Fibroblast of lung (primary cell): ENCODE data around the gene SIDT2. TPM values are rescaled to one million over a fixed set of nuclear protein-coding genes. Genes with fewer than 3 reads are reported as not detected.

ENCODE experiments used
- DNase-seq, 2 donors: peaks; one replicate each; pipeline versions ENCODE4 v3.0.0 to v3.0.0-alpha.2; 2010; ENCODE audit warnings: low read depth in 2 of 2
- H2AFZ ChIP-seq: 2 replicates; pipeline ENCODE4 v1.5.1; 2012; ENCODE audit warnings: low read length, control low read depth, inconsistent platforms
- H3K27ac ChIP-seq: 2 replicates; pipeline ENCODE4 v1.5.1; 2011; ENCODE audit warnings: low read length, control low read depth; ENCODE audit not compliant: insufficient read depth
- H3K27me3 ChIP-seq: 2 replicates; pipeline ENCODE4 v1.5.1; 2011; ENCODE audit warnings: mild to moderate bottlenecking, low read length; ENCODE audit not compliant: control insufficient read depth, insufficient read depth
- H3K36me3 ChIP-seq: 2 replicates; pipeline ENCODE4 v1.5.1; 2011; ENCODE audit warnings: low read length; ENCODE audit not compliant: control insufficient read depth, insufficient read depth
- H3K4me1 ChIP-seq: 2 replicates; pipeline ENCODE4 v1.5.1; 2011; ENCODE audit warnings: low read length; ENCODE audit not compliant: control insufficient read depth, insufficient read depth; ENCODE audit errors: extremely low read depth
- H3K4me2 ChIP-seq: 2 replicates; pipeline ENCODE4 v1.5.1; 2011; ENCODE audit warnings: low read length, control low read depth; ENCODE audit not compliant: insufficient read depth; ENCODE audit errors: extremely low read depth
- H3K4me3 ChIP-seq, 4 experiments: fragments of 200-600 bp in 1 of 4; sonication (generic) in 1 of 4; replicated peaks in 1 of 4; 2 replicates each; pipeline ENCODE4 v1.5.1; 2011 to 2016; ENCODE audit warnings: low read length in 4 of 4, low read depth in 3 of 4, mild to moderate bottlenecking in 3 of 4, control low read depth in 2 of 4, inconsistent platforms in 1 of 4, mixed read lengths in 1 of 4; ENCODE audit not compliant: insufficient read depth in 1 of 4; ENCODE audit errors: control extremely low read depth in 1 of 4
- H3K79me2 ChIP-seq: 2 replicates; pipeline ENCODE4 v1.5.1; 2012; ENCODE audit warnings: mild to moderate bottlenecking, low read length, inconsistent platforms; ENCODE audit not compliant: control insufficient read depth, insufficient read depth
- H3K9ac ChIP-seq: 2 replicates; pipeline ENCODE4 v1.5.1; 2011; ENCODE audit warnings: mild to moderate bottlenecking, low read length, control low read depth; ENCODE audit not compliant: insufficient read depth
- H3K9me3 ChIP-seq: 2 replicates; pipeline ENCODE4 v1.5.1; 2012; ENCODE audit warnings: low read depth, low read length; ENCODE audit not compliant: control insufficient read depth, insufficient read depth
- H4K20me1 ChIP-seq: 2 replicates; pipeline ENCODE4 v1.5.1; 2011; ENCODE audit warnings: low read length; ENCODE audit not compliant: control insufficient read depth, insufficient read depth; ENCODE audit errors: extremely low read depth
- CTCF ChIP-seq, 2 donors: IDR thresholded peaks in 1 of 2; conservative IDR thresholded peaks in 1 of 2; 1 replicate in 1 of 2; 2 replicates in 1 of 2; pipeline ENCODE4 v1.5.1; 2011 to 2012; ENCODE audit warnings: low read length in 2 of 2, control low read depth in 1 of 2, inconsistent platforms in 1 of 2, low read depth in 1 of 2, mild to moderate bottlenecking in 1 of 2
- EZH2 ChIP-seq: IDR thresholded peaks from 2 replicates; pipeline ENCODE4 v1.5.1; 2012; ENCODE audit warnings: low read length, control low read depth, mild to moderate bottlenecking; ENCODE audit errors: missing control alignments
- polyA plus RNA-seq, 2 donors: library from polyadenylated mRNA; depleted of rRNA in 1 of 2; stranded (reverse) in 1 of 2; unstranded in 1 of 2; fragments of >200 nt; gene quantifications; 2 replicates each; pipeline ENCODE4 v1.2.1, GENCODE V29; 2011 to 2012; ENCODE audit warnings: missing spikeins in 1 of 2
- total RNA-seq: library from RNA; depleted of rRNA; stranded (reverse); fragments of >200 nt; gene quantifications from 2 replicates; pipeline ENCODE4 v1.2.1, GENCODE V29; 2014

SIDT2 gene
- total and polyA plus RNA-seq, 2 donors (not counting 1 experiment from before 2014, with no cell fraction given): 23.5 to 27.2 TPM

GRCh38 chr11:117226388-117227385, 48.1 kb downstream of the SIDT2 start:
- H3K4me1 ChIP-seq: peaks cover 5% of the 10 kb centered on the region
- peaks cover 25% of the 10 kb centered on the region for H3K79me2 ChIP-seq
- TF ChIP-seq EZH2: no peak
- TF ChIP-seq CTCF (conservative IDR thresholded peaks at IDR 0.05 in 1 of 2, IDR thresholded peaks at IDR 0.05 in 1 of 2; ENCODE audit: low read depth in 1 of 2, low read length in 2 of 2): peak; percentile 78 to 81
- peaks cover 20% of the 10 kb centered on the region for H3K36me3 ChIP-seq
- H2AFZ ChIP-seq: no peak overlapping the region
- H3K4me3 ChIP-seq: no peak overlapping the region
- H3K4me2 ChIP-seq: no peak overlapping the region
- H3K9me3 ChIP-seq: no peaks in the 10 kb centered on the region
- H4K20me1 ChIP-seq: no peaks in the 10 kb centered on the region
- H3K9ac ChIP-seq: no peak overlapping the region
- no peak overlapping the region for H3K27ac ChIP-seq
- DNase-seq: peak; percentile 64 to 82
- no peaks in the 10 kb centered on the region for H3K27me3 ChIP-seq

- peaks cover 28% of the 10 kb centered on the region for H3K79me2 ChIP-seq
- TF ChIP-seq EZH2: no peak
- TF ChIP-seq CTCF (conservative IDR thresholded peaks at IDR 0.05 in 1 of 2, IDR thresholded peaks at IDR 0.05 in 1 of 2; ENCODE audit: low read depth in 1 of 2, low read length in 2 of 2): no peak
- no peak overlapping the region for H2AFZ ChIP-seq
- H3K27me3 ChIP-seq: no peaks in the 10 kb centered on the region
- no peak overlapping the region for H3K27ac ChIP-seq
- no peaks in the 10 kb centered on the region for H4K20me1 ChIP-seq
- no peak overlapping the region for H3K9ac ChIP-seq
- H3K36me3 ChIP-seq: peaks cover 20% of the 10 kb centered on the region
- no peak overlapping the region for H3K4me3 ChIP-seq
- H3K4me1 ChIP-seq: no peaks in the 10 kb centered on the region
- no peaks in the 10 kb centered on the region for H3K9me3 ChIP-seq
- H3K4me2 ChIP-seq: no peak overlapping the region
- no peak for DNase-seq
Observed at GRCh38 chr11:117228091-117228490, 49.5 kb downstream of the SIDT2 start.

GRCh38 chr11:117229411-117229810, 50.9 kb downstream of the SIDT2 start:
- H3K9ac ChIP-seq: no peak overlapping the region
- peaks cover 2% of the 10 kb centered on the region for H3K4me1 ChIP-seq
- H3K9me3 ChIP-seq: no peaks in the 10 kb centered on the region
- H3K36me3 ChIP-seq: peaks cover 19% of the 10 kb centered on the region
- no peak overlapping the region for H3K4me3 ChIP-seq
- no peak overlapping the region for H3K4me2 ChIP-seq
- H4K20me1 ChIP-seq: no peaks in the 10 kb centered on the region
- no peak overlapping the region for H2AFZ ChIP-seq
- no peak overlapping the region for H3K27ac ChIP-seq
- no peak for TF ChIP-seq CTCF (conservative IDR thresholded peaks at IDR 0.05 in 1 of 2, IDR thresholded peaks at IDR 0.05 in 1 of 2; ENCODE audit: low read depth in 1 of 2, low read length in 2 of 2)
- TF ChIP-seq EZH2: no peak
- H3K79me2 ChIP-seq: peaks cover 35% of the 10 kb centered on the region
- no peaks in the 10 kb centered on the region for H3K27me3 ChIP-seq
- DNase-seq: no peak
